HFFc6 (cell line): ENCODE data around the gene HOXA9. TPM values are rescaled to one million over a fixed set of nuclear protein-coding genes. Genes with fewer than 3 reads are reported as not detected.
A peak's percentile ranks its signal among the peaks of the same experiment; 100 is the strongest.

Source experiments
- DNase-seq: peaks from one replicate; pipeline ENCODE4 v3.0.0-alpha.2; 2018
- H3K27ac Mint-ChIP-seq: 2 replicates; pipeline ENCODE4 v1.8.0; 2020; ENCODE audit warnings: mild to moderate bottlenecking, mixed read lengths
- H3K27me3 Mint-ChIP-seq: 2 replicates; pipeline ENCODE4 v1.8.0; 2021; ENCODE audit warnings: mild to moderate bottlenecking, moderate library complexity, mixed read lengths; ENCODE audit not compliant: insufficient read depth
- H3K36me3 Mint-ChIP-seq: 2 replicates; pipeline ENCODE4 v1.8.0; 2021; ENCODE audit warnings: low read depth, mixed read lengths
- H3K4me1 Mint-ChIP-seq: 2 replicates; pipeline ENCODE4 v1.8.0; 2020; ENCODE audit warnings: low read depth, mixed read lengths
- H3K4me3 Mint-ChIP-seq: 2 replicates; pipeline ENCODE4 v1.8.0; 2020; ENCODE audit warnings: mild to moderate bottlenecking, moderate library complexity, mixed read lengths
- H3K9me3 Mint-ChIP-seq: 2 replicates; pipeline ENCODE4 v1.8.0; 2020; ENCODE audit warnings: mild to moderate bottlenecking, mixed read lengths
- CTCF ChIP-seq: fragments of 200-600 bp; sonication (generic); IDR thresholded peaks from 2 replicates; pipeline ENCODE4 v1.5.0; 2021; ENCODE audit warnings: antibody characterized with exemption, mild to moderate bottlenecking
- total RNA-seq, 6 experiments: library from RNA; stranded (reverse); fragmentation: NEBNext Ultra II Directional; extraction: Animal tissue kit (Norgen Biotek cat#: 25700); gene quantifications; 2 replicates in 1 of 6; 3 replicates in 5 of 6; pipeline ENCODE4 v1.2.3, GENCODE V29; 2021

Gene HOXA9
- total RNA-seq, 6 experiments from 2014 or later: 25.2 to 37.0 (median 26.7) TPM

- H3K4me3 Mint-ChIP-seq: peak overlapping the region; percentile 85
- peak overlapping the region; percentile 52 for H3K27ac Mint-ChIP-seq
- peaks cover 9% of the 10 kb centered on the region for H3K27me3 Mint-ChIP-seq
- H3K36me3 Mint-ChIP-seq: peaks cover 17% of the 10 kb centered on the region
- H3K9me3 Mint-ChIP-seq: no peaks in the 10 kb centered on the region
- DNase-seq: no peak
- TF ChIP-seq CTCF: no peak
- peaks cover 34% of the 10 kb centered on the region for H3K4me1 Mint-ChIP-seq
Measured at GRCh38 chr7:27131390-27131819, 33.9 kb downstream of the HOXA9 start.

- peak within 1 kb of the TSS; percentile 85 for H3K4me3 Mint-ChIP-seq
- H3K27ac Mint-ChIP-seq: peak within 1 kb of the TSS; percentile 52
- peaks cover 11% of the 10 kb centered on the region for H3K27me3 Mint-ChIP-seq
- peak; percentile 77 for DNase-seq
- TF ChIP-seq CTCF: no peak
- H3K4me1 Mint-ChIP-seq: peaks cover 28% of the 10 kb centered on the region
- no peaks in the 10 kb centered on the region for H3K9me3 Mint-ChIP-seq
- peaks cover 11% of the 10 kb centered on the region for H3K36me3 Mint-ChIP-seq
Measured at GRCh38 chr7:27130540-27131389, 34.6 kb downstream of the HOXA9 start, which contains the start of gene HOXA4. HOXA4 (minus strand) TSS chr7:27130757; CDS start chr7:27130733, 24 bp downstream.

GRCh38 chr7:27129729-27130539, 35.4 kb downstream of the HOXA9 start:
- no peak overlapping the region for H3K27ac Mint-ChIP-seq
- H3K9me3 Mint-ChIP-seq: no peaks in the 10 kb centered on the region
- H3K36me3 Mint-ChIP-seq: peaks cover 11% of the 10 kb centered on the region; the same call in 1 of the 2 replicates
- DNase-seq: no peak
- H3K4me1 Mint-ChIP-seq: peaks cover 26% of the 10 kb centered on the region
- no peak overlapping the region; the same call in 1 of the 2 replicates for H3K4me3 Mint-ChIP-seq
- TF ChIP-seq CTCF: no peak
- peaks cover 12% of the 10 kb centered on the region for H3K27me3 Mint-ChIP-seq

- Mint-ChIP-seq H3K27me3 (peaks cover 12% of the 10 kb centered on the region), H3K4me1 (peaks cover 26% of the 10 kb centered on the region), H3K36me3 (peaks cover 11% of the 10 kb centered on the region; the same call in 1 of the 2 replicates), H3K27ac (no peak overlapping the region), H3K4me3 (no peak overlapping the region; the same call in 1 of the 2 replicates), H3K9me3 (no peaks in the 10 kb centered on the region)
- TF ChIP-seq CTCF: no peak
- DNase-seq: no peak
Measured at GRCh38 chr7:27128776-27129728, 36.3 kb downstream of the HOXA9 start.

GRCh38 chr7:27128034-27128433, 37.3 kb downstream of the HOXA9 start:
- Mint-ChIP-seq H3K4me1 (peaks cover 27% of the 10 kb centered on the region), H3K4me3 (no peak overlapping the region)

More at GRCh38 chr7:27128034-27128433, 37.3 kb downstream of the HOXA9 start:
- DNase-seq: no peak
- no peaks in the 10 kb centered on the region for H3K9me3 Mint-ChIP-seq
- no peak overlapping the region for H3K27ac Mint-ChIP-seq
- H3K27me3 Mint-ChIP-seq: peaks cover 17% of the 10 kb centered on the region
- H3K36me3 Mint-ChIP-seq: peaks cover 11% of the 10 kb centered on the region; the same call in 1 of the 2 replicates
- no peak for TF ChIP-seq CTCF
